ENCODE results near the gene WWOX. TPM values are rescaled to one million over a fixed set of nuclear protein-coding genes. Genes with fewer than 3 reads are reported as not detected.

The WWOX gene
- total RNA-seq, 1 donor from 2014 or later, result 8.9 TPM

DNA sequence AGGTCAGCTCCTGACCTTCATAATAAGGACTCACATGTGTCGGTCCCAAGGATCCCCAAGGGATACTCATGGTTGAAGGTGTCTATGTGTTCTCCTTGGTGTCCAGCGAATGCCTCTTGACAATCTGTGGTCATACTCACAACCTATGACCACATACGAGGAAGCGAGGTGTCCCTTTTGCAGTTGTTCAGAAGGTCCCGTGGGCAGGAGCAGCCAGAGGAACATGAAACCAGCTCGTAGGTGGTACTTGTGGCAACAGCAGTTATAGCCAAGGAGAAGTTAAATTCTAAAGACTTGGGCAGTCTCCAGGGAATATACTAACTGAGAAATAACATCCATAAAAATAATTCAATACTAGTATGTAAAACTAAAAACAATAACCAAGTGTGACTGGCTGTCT is 685.3 kb downstream of the WWOX start:
- Histone ChIP-seq H3K36me3 (no peaks in the 10 kb centered on the region), H3K9me3 (replicated peaks) (no peaks in the 10 kb centered on the region), H3K27me3 (ENCODE audit: low read depth) (no peaks in the 10 kb centered on the region), H3K4me1 (no peaks in the 10 kb centered on the region), H3K4me3 (no peak overlapping the region), H3K27ac (replicated peaks) (no peak overlapping the region)
- DNase-seq, result no peak
- TF ChIP-seq, protein P1, sequence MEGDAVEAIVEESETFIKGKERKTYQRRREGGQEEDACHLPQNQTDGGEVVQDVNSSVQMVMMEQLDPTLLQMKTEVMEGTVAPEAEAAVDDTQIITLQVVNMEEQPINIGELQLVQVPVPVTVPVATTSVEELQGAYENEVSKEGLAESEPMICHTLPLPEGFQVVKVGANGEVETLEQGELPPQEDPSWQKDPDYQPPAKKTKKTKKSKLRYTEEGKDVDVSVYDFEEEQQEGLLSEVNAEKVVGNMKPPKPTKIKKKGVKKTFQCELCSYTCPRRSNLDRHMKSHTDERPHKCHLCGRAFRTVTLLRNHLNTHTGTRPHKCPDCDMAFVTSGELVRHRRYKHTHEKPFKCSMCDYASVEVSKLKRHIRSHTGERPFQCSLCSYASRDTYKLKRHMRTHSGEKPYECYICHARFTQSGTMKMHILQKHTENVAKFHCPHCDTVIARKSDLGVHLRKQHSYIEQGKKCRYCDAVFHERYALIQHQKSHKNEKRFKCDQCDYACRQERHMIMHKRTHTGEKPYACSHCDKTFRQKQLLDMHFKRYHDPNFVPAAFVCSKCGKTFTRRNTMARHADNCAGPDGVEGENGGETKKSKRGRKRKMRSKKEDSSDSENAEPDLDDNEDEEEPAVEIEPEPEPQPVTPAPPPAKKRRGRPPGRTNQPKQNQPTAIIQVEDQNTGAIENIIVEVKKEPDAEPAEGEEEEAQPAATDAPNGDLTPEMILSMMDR (IDR thresholded peaks at IDR 0.05; ENCODE audit: borderline replicate concordance), result no peak
- intact Hi-C loops (cut with micrococcal nuclease), result no loop called here

- intact Hi-C loops (cut with micrococcal nuclease), result no loop called here
- Histone ChIP-seq H3K36me3 (no peaks in the 10 kb centered on the region), H3K27ac (replicated peaks) (no peak overlapping the region), H3K27me3 (ENCODE audit: low read depth) (no peaks in the 10 kb centered on the region), H3K4me3 (no peak overlapping the region), H3K9me3 (replicated peaks) (no peaks in the 10 kb centered on the region), H3K4me1 (no peaks in the 10 kb centered on the region)
- DNase-seq, result no peak
- TF ChIP-seq, protein P1 (IDR thresholded peaks at IDR 0.05; ENCODE audit: borderline replicate concordance), result no peak
Observed at GRCh38 chr16:78785218-78785617, 685.8 kb downstream of the WWOX start.

GRCh38 chr16:78786635-78787034 is 687.2 kb downstream of the WWOX start:
- TF ChIP-seq, protein P1 (IDR thresholded peaks at IDR 0.05; ENCODE audit: borderline replicate concordance), result no peak
- DNase-seq, result no peak
- Histone ChIP-seq H3K27ac (replicated peaks) (no peak overlapping the region), H3K36me3 (no peaks in the 10 kb centered on the region), H3K4me1 (no peaks in the 10 kb centered on the region), H3K9me3 (replicated peaks) (no peaks in the 10 kb centered on the region), H3K27me3 (ENCODE audit: low read depth) (no peaks in the 10 kb centered on the region), H3K4me3 (no peak overlapping the region)
- intact Hi-C loops (cut with micrococcal nuclease), result no loop called here

DNA sequence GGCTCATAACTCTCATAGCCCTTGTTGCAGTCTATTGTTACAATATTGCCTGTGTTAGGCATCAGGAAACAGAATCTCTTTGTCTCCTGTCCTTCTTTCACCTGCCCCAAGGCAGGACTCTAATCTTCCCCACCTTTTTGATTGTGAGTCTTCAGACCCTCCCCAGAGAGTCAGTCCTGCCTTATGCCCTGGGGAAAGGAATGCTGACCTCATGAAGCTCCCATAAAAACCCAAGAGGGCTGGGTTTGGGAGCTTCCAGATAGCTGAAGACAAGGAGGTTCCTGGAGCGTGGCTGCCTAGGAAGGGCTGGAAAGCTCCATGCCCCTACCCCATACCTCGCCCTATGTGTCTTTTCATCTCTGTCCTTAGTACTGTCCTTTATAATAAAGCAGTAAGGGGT is 688.8 kb downstream of the WWOX start:
- no peak overlapping the region for H3K4me3 ChIP-seq
- TF ChIP-seq, protein P1 (IDR thresholded peaks at IDR 0.05; ENCODE audit: borderline replicate concordance), result no peak
- intact Hi-C loops (cut with micrococcal nuclease), result no loop called here
- DNase-seq, result no peak
- no peak overlapping the region for H3K27ac ChIP-seq (replicated peaks)
- no peaks in the 10 kb centered on the region for H3K4me1 ChIP-seq
- no peaks in the 10 kb centered on the region for H3K36me3 ChIP-seq
- no peaks in the 10 kb centered on the region for H3K27me3 ChIP-seq (ENCODE audit: low read depth)
- H3K9me3 ChIP-seq (replicated peaks), result no peaks in the 10 kb centered on the region

- Histone ChIP-seq H3K27me3 (ENCODE audit: low read depth) (no peaks in the 10 kb centered on the region), H3K27ac (replicated peaks) (no peak overlapping the region), H3K9me3 (replicated peaks) (no peaks in the 10 kb centered on the region), H3K4me1 (no peaks in the 10 kb centered on the region), H3K36me3 (no peaks in the 10 kb centered on the region), H3K4me3 (no peak overlapping the region)
- DNase-seq, result no peak
- intact Hi-C loops (cut with micrococcal nuclease), result no loop called here
- TF ChIP-seq, protein P1 (IDR thresholded peaks at IDR 0.05; ENCODE audit: borderline replicate concordance), result no peak
Observed at GRCh38 chr16:78788696-78789095, 689.2 kb downstream of the WWOX start.

GRCh38 chr16:78789561-78789960 is 690.1 kb downstream of the WWOX start:
- H3K27me3 ChIP-seq (ENCODE audit: low read depth), result no peaks in the 10 kb centered on the region
- TF ChIP-seq, protein P1 (IDR thresholded peaks at IDR 0.05; ENCODE audit: borderline replicate concordance), result no peak
- no peak overlapping the region for H3K27ac ChIP-seq (replicated peaks)
- no peaks in the 10 kb centered on the region for H3K4me1 ChIP-seq
- H3K4me3 ChIP-seq, result no peak overlapping the region
- no peaks in the 10 kb centered on the region for H3K9me3 ChIP-seq (replicated peaks)
- no peaks in the 10 kb centered on the region for H3K36me3 ChIP-seq
- intact Hi-C loops (cut with micrococcal nuclease), result no loop called here
- no peak for DNase-seq

All from left ventricle myocardium inferior (tissue), 1 donor.